Activated effector memory CD4-positive, alpha-beta T cell treated with Interleukin-2 at 50 U/mL for 16 hours (primary cell): ENCODE results near the gene TNS3.

Experiments used
- DNase-seq: peaks from one replicate; pipeline ENCODE4 v3.0.0-alpha.2; 2020

Gene TNS3

GRCh38 chr7:47502240-47502877 lies 79.6 kb downstream of the TNS3 start:
- DNase-seq = no peak

GRCh38 chr7:47501406-47501805 lies 80.5 kb downstream of the TNS3 start:
- DNase-seq = no peak

DNA sequence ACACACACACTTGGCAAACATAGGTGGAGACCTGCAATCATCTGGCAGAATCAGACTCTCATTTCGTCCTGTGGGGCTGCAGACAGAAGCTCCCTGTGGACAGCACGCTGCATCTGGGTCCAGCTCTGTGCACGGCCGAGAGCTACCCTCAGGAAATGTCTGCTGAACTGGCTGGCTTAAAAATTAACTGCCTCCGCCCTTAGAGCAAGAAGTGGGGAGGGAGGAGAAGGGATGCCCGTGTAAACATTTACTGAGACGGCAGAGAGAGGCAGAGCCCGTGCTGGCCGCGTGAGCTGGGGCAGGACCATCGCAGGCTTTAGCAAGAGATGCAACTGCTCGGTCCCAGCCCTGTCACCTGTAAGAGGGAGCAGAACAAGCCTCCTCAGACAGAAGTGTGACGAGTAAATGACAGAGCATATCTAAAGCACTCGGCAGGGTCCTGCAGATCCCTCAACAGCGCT lies 81.8 kb downstream of the TNS3 start:
- no peak for DNase-seq

DNA sequence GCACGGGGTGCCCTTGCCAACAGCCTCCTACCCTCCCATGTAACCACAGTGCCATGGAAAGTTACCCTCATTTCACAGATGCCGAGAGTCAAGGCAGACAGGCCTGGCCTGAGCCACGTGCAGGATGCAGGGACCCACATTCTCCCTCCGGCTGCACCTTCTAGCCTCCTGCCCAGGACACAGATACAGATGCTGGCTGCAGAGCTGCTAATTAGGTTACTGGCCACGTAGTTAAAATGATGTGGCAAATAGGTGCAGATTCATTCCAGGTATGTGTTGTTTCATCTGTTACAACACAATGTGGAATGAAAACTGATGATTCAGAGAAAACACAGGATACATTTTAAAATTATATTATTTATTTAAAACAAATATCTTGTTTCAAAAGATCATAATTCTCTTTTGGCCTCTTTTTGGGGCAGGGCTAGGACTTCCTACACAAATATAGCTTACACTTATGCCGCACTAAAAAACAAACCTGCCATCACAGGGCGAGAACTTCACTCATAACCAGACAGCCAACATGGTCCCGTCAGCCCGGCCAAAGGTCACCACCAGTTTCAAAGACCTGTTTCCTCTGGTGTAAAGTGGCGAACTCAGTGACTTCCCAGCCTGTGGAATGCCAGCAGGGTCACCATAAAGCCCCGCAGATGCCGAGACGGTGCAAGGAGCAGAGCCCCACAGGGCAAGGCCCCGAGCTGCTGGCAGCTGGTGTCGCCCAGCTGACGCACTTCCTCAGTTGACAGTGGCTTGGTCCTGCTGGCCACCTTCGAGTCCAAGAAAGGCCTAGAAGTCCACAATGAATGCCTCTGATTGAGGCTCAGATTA lies 83.5 kb downstream of the TNS3 start:
- no peak for DNase-seq

GRCh38 chr7:47497367-47498096 lies 84.4 kb downstream of the TNS3 start:
- DNase-seq = no peak

DNA sequence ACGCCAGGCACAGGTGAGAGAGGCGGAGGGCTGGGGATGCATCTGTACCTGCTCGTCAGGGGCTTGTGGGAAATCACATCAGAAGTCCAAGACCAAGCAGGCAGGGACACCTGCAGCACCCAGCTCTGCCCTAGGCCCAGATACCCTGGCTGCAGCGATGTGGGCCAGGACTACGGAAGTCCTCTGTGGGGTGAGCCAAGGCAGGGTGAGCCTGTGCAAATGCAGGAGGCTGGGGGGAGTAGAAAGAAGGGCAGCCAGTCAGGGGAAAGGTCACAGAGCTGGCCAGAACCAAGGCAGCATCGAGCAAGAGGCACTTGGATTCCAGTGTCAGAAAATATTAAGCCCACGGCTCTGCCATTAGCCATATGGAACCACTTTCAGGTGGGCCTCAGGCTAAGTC lies 85.2 kb downstream of the TNS3 start:
- no peak for DNase-seq

- no peak for DNase-seq
Measured at GRCh38 chr7:47496056-47496665, 85.8 kb downstream of the TNS3 start.

GRCh38 chr7:47493976-47494911 lies 87.7 kb downstream of the TNS3 start:
- DNase-seq = no peak

DNA sequence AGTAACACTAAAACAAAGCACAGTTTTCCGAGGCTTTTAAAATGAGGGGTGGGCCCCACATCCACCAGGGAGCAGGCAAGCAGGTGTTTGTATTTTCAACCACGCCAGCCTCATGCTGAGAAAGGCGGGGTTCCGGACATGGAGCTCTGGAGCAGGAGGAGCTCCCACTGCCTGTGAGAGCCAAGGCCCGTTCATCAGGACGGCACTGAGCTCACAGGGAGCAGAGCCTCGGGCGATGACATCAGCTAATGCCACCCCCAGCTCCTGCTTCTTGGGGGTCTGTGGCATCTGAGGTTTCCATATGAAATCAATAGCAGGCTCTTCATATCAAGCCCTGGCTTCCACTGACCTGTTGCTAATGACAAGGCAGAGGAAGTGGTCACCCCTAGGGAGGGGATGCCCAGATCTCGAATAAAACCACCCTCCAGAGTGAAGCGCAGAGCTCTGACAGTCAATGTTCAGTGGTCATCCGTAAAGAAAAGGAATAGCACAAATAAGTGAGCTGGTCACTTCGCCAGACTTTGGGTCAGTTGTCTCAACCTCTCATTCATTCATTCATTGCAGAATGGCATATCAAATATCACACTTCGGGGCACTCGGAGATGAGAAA lies 89.1 kb downstream of the TNS3 start:
- DNase-seq = no peak

DNA sequence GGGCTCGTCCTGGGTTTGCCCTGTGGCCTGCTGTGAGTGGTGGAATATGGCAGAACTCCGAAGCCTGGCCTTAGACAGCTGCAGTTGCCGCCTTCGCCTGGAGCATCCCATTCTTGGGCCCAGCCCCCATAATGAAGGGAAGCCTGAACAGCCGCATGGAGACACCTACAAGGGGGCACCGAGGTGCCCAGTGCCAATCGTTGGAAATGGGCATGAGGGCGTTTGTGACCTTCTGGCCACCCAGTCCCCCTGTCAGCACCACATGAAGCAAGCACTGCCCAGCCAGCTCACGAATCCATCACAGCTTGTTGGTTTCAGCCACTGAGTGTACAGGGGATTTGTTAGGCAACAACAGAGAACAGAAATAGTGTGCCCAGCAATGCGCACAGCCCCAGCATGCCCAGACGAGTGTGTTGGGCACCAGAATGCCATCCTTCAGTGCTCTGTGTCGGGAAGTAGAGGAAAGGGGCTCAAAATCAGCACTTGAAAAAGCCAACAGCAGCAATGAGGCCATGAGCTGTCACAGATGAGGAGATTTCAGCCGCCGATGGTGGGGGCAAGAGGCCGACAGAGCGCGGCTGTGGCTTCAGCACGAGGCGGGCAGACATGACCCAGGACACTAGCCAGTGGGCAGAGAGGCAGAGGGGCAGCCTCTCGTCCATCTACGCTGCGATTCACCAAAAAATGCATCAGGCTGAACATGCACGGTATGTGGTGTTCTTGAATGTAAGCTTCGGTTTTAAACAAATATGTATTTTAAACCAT lies 91.2 kb downstream of the TNS3 start:
- DNase-seq = no peak

DNA sequence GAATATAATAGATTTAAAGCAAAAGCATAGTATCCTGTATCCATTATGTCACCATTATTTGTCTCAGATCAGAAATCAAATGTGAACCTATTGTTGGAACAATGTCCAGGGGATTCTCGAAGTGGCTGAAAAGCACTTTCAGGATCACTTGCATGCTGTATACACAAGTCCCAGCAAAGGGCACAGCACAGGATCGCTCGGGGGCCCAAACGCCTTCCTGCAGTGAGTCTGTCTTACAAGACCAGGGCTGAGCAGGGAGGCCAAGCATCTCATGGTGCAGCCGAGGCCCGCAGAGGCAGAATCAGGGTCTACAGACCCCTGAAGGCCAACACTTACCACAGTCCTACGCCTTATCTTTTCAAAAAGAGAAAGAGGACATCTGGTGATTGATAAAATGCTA lies 92.3 kb downstream of the TNS3 start:
- no peak for DNase-seq

DNA sequence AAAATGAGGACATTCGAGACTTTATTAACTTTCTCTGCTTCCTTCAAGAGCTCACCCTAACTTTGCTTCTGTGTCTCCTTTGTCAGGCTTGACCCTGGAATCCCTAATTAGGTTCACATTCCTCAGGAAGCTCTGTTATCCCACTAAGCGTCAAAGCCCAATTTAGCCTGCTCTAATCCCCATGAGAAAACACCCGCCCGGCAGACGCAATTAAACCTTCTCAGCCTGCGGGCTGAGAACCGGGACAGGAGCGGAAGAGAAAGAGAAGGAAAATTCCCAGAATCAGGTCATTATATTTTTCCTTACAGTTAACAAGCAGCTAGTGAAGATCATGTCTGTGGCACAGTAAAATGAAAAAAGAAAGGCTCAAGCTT lies 93.0 kb downstream of the TNS3 start:
- DNase-seq = no peak

GRCh38 chr7:47488201-47488968 lies 93.5 kb downstream of the TNS3 start:
- no peak for DNase-seq

DNA sequence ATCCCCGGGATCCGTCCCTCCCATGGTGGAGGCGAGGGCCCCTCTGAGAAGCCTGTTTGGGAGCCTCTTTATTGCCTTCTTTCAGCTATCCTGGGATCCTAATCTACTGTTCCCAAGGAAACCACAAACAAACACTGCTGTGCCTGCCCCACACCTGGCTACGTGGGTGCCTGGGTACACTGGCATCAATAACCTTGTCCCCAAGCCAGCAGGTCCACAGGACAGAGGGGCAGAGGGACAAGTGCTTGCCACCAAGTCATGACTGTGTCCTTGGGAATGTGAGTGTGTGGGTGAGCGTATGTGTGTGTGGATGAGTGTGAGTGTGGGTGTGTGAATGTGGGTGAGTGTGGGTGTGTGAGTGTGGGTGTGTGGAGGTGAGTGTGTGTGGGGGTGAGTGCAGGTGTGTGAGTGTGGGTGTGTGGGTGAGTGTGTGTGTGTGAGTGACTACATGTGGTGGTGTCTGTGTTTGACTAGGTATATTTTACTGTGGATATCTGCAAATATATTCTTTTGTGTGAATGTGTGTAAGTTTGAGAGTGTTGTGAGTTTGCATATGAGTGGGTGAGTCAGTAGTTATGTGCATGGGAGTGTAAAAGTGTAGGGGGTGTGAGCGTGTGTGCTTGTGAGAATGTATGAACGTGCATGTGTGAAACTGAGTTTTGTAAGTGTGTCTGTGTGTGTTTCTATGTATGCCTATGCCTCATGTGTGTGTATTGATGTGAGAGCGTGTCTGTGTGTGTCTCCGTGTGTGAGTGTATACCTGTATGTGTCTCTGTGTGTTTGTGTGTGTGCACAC lies 96.1 kb downstream of the TNS3 start:
- DNase-seq = no peak

GRCh38 chr7:47484923-47485639 lies 96.8 kb downstream of the TNS3 start:
- no peak for DNase-seq

DNA sequence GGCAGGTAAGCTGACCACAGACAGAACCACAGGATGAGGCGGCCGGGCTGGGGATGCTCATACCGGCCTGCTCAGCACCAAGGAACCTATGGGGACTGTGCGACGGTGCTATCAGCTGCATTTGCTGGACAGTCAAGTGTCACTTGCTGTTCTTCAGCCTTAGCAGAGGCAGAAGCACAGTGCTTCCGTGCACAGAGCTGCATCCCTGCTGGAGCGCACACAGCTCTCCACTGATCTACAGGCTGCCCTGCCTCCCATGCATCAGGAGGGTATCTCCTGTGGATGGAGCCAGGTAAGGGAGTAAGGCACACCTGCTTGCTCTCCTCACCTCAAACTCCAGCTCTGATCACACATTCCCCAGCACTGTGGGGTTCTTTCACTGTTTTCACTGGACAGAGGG lies 97.5 kb downstream of the TNS3 start:
- no peak for DNase-seq

GRCh38 chr7:47483604-47484273 lies 98.2 kb downstream of the TNS3 start:
- DNase-seq = no peak
